HG03175 (cell line): ENCODE measurements around the gene IFI27.
"Not testable (repeated sequence)": the region's sequence is repeated elsewhere in the genome, so short reads cannot be mapped to it uniquely, and the experiment has no call there.

ENCODE experiments used
- ATAC-seq: cut with Tn5 transposase; IDR thresholded peaks from one replicate; pipeline ENCODE4 v1.9.1; 2021; ENCODE audit warnings: mild to moderate bottlenecking, moderate library complexity; ENCODE audit not compliant: unreplicated experiment

IFI27 gene

GRCh38 chr14:94145902-94146527 is 35.5 kb downstream of the IFI27 start:
- ATAC-seq, result no peak

GRCh38 chr14:94152676-94153075 is 42.1 kb downstream of the IFI27 start:
- ATAC-seq, result no peak

- no peak for ATAC-seq
These were observed 43.3 kb downstream of the IFI27 start for GRCh38 chr14:94153750-94154342.

- not testable (repeated sequence) for ATAC-seq
These were observed 45.6 kb downstream of the IFI27 start for GRCh38 chr14:94156143-94156542.

GRCh38 chr14:94157197-94157596 is 46.7 kb downstream of the IFI27 start:
- ATAC-seq, result no peak

- ATAC-seq, result no peak
These were observed 47.8 kb downstream of the IFI27 start for GRCh38 chr14:94158239-94158883.

- no peak for ATAC-seq
These were observed 50.5 kb downstream of the IFI27 start for GRCh38 chr14:94161058-94161457.

- no peak for ATAC-seq
These were observed 51.4 kb downstream of the IFI27 start for GRCh38 chr14:94161981-94162380.

- no peak for ATAC-seq
These were observed 51.9 kb downstream of the IFI27 start for GRCh38 chr14:94162466-94162865.

- ATAC-seq, result no peak
These were observed 53.3 kb downstream of the IFI27 start for GRCh38 chr14:94163796-94164195.

- no peak for ATAC-seq
These were observed 54.3 kb downstream of the IFI27 start for GRCh38 chr14:94164685-94165431.

GRCh38 chr14:94165744-94166143 is 55.2 kb downstream of the IFI27 start:
- no peak for ATAC-seq
